K562 (cell line): ENCODE measurements around the gene POLR3A. TPM values are rescaled to one million over a fixed set of nuclear protein-coding genes. Genes with fewer than 3 reads are reported as not detected.

Experiments
- ATAC-seq: fragments of 200-7000 bp; cut with Tn5 transposase; 3 replicates; pipeline ENCODE4 v1.9.1; 2020; ENCODE audit warnings: moderate library complexity
- BruUV-seq: library from RNA; stranded (reverse); fragments of 400-500 nt; replicated peaks from 2 replicates; lab custom pipeline; 2021; lab: Mats Ljungman, UMichigan
- CTCF ChIA-PET: fragments of 300-600 bp; formaldehyde crosslinking; extraction: SDS; loops from one replicate; lab custom pipeline; 2021; ENCODE audit warnings: low intra/inter-chr PET ratio; lab: Yijun Ruan, JAX
- POLR2A ChIA-PET: fragments of 300-600, 350-650 bp; sonication (Branson Sonifier 250); formaldehyde crosslinking; extraction: SDS; loops from one replicate; lab custom pipeline; 2021; ENCODE audit warnings: antibody characterized with exemption, inconsistent platforms; lab: Yijun Ruan, JAX
- DNase-seq, 4 experiments: peaks; one replicate each; pipeline versions ENCODE4 v3.0.0 to v3.0.0-alpha.2; 2011 to 2018; ENCODE audit warnings: low spot score in 3 of 4, mixed read lengths in 3 of 4; ENCODE audit errors: extremely low read depth in 1 of 4
- FAIRE-seq: peaks from 2 replicates; lab custom pipeline; 2011; peaks lifted over from hg19 to GRCh38; lab: Jason Lieb, UNC
- H2AFZ ChIP-seq: 2 replicates; pipeline ENCODE4 v1.6.0; 2011; ENCODE audit warnings: low read depth, low read length, control low read depth, inconsistent platforms
- H3K27ac ChIP-seq: fragments of 200-600 bp; 3 replicates; pipeline ENCODE4 v1.8.0; 2011; ENCODE audit warnings: low read depth, mild to moderate bottlenecking, control low read depth, inconsistent platforms, low read length, moderate library complexity, mixed read lengths; ENCODE audit errors: extremely low read depth
- H3K27me3 ChIP-seq, 2 experiments: fragments of 300-600 bp in 1 of 2; 2 replicates in 1 of 2; 3 replicates in 1 of 2; pipeline versions ENCODE4 v1.6.0 to v1.8.0; 2011; ENCODE audit warnings: inconsistent platforms in 2 of 2, low read length in 2 of 2, mild to moderate bottlenecking in 1 of 2, mixed read lengths in 1 of 2, moderate library complexity in 1 of 2; ENCODE audit not compliant: control insufficient read depth in 2 of 2, insufficient read depth in 2 of 2
- H3K36me3 ChIP-seq: fragments of 300-600 bp; 3 replicates; pipeline ENCODE4 v1.8.0; 2011; ENCODE audit warnings: mild to moderate bottlenecking, low read length, inconsistent platforms; ENCODE audit not compliant: control insufficient read depth, insufficient read depth
- H3K4me1 ChIP-seq, 2 experiments: fragments of 200-600 bp in 1 of 2; replicated peaks in 1 of 2; 2 replicates in 1 of 2; 3 replicates in 1 of 2; pipeline versions ENCODE4 v1.5.1 to v1.8.0; 2011; ENCODE audit warnings: inconsistent platforms in 2 of 2, low read length in 2 of 2, mild to moderate bottlenecking in 1 of 2, mixed read lengths in 1 of 2, moderate library complexity in 1 of 2; ENCODE audit not compliant: control insufficient read depth in 2 of 2, insufficient read depth in 2 of 2
- H3K4me2 ChIP-seq: 2 replicates; pipeline ENCODE4 v1.6.1; 2011; ENCODE audit warnings: low read length, control low read depth, inconsistent platforms, mixed read lengths; ENCODE audit not compliant: insufficient read depth
- H3K4me3 ChIP-seq: fragments of 200-600 bp; sonication (generic), shearing (Covaris generic); 2 replicates; pipeline ENCODE4 v1.5.1; 2016; ENCODE audit warnings: control low read depth, inconsistent platforms
- H3K79me2 ChIP-seq: fragments of 200-600 bp; 3 replicates; pipeline ENCODE4 v1.8.0; 2011; ENCODE audit warnings: low read length, inconsistent platforms; ENCODE audit not compliant: control insufficient read depth, insufficient read depth
- H3K9ac ChIP-seq, 2 experiments: 2 replicates each; pipeline versions ENCODE4 v1.6.0 to v1.6.1; 2011; ENCODE audit warnings: low read depth in 2 of 2, low read length in 2 of 2, control low read depth in 1 of 2, inconsistent platforms in 1 of 2, mild to moderate bottlenecking in 1 of 2, mixed read lengths in 1 of 2; ENCODE audit not compliant: insufficient read depth in 1 of 2
- H3K9me1 ChIP-seq: one replicate; pipeline ENCODE4 v1.6.0; 2011; ENCODE audit warnings: inconsistent platforms, mild to moderate bottlenecking, low read length, moderate library complexity; ENCODE audit not compliant: control insufficient read depth, insufficient read depth
- H3K9me3 ChIP-seq: replicated peaks from 2 replicates; pipeline ENCODE4 v1.5.1; 2011; ENCODE audit warnings: low read depth, low read length, inconsistent platforms; ENCODE audit not compliant: control insufficient read depth, insufficient read depth
- H4K20me1 ChIP-seq: replicated peaks from 2 replicates; pipeline ENCODE4 v1.6.1; 2011; ENCODE audit warnings: low read length, inconsistent platforms, mixed read lengths; ENCODE audit not compliant: control insufficient read depth, insufficient read depth
- HNRNPL ChIP-seq: fragments of 200-400 bp; formaldehyde crosslinking; IDR thresholded peaks from 2 replicates; pipeline ENCODE4 v1.6.1; 2017; ENCODE audit warnings: low read depth, mild to moderate bottlenecking, low read length
- MAX ChIP-seq: sonication (generic); formaldehyde crosslinking; IDR thresholded peaks from 2 replicates; pipeline ENCODE4 v1.9.0; 2022; ENCODE audit warnings: mild to moderate bottlenecking, missing genetic modification reagents
- MED1 ChIP-seq: sonication (generic); formaldehyde crosslinking; IDR thresholded peaks from 2 replicates; pipeline ENCODE4 v1.8.1; 2023; ENCODE audit warnings: missing genetic modification reagents, borderline replicate concordance
- PKNOX1 ChIP-seq: fragments of 450-650 bp; IDR thresholded peaks from 2 replicates; pipeline ENCODE4 v1.6.1; 2016
- POLR2G ChIP-seq: fragments of 200-400 bp; formaldehyde crosslinking; IDR thresholded peaks from 2 replicates; pipeline ENCODE4 v1.6.1; 2017; ENCODE audit warnings: low read depth, mild to moderate bottlenecking, antibody characterized with exemption, low read length, moderate library complexity
- RB1 ChIP-seq: fragments of 450-650 bp; IDR thresholded peaks from 2 replicates; pipeline ENCODE4 v1.6.1; 2017; ENCODE audit warnings: low read depth, mild to moderate bottlenecking
- RBM22 ChIP-seq: fragments of 200-400 bp; formaldehyde crosslinking; IDR thresholded peaks from 2 replicates; pipeline ENCODE4 v1.6.1; 2018; ENCODE audit warnings: low read length, low read depth; ENCODE audit not compliant: poor library complexity, severe bottlenecking
- ZNF445 ChIP-seq: fragments of 250-450 bp; sonication (Bioruptor Pico); IDR thresholded peaks from 2 replicates; pipeline ENCODE4 v1.4.0; 2020; ENCODE audit warnings: low read depth, mild to moderate bottlenecking, moderate library complexity
- ZNF584 ChIP-seq: fragments of 200-800 bp; sonication (Bioruptor generic); IDR thresholded peaks from 2 replicates; pipeline ENCODE4 v1.6.1; 2016; ENCODE audit warnings: low read depth, mild to moderate bottlenecking, missing genetic modification characterization, missing compliant biosample characterization
- WGBS: fragments of 100-300 bp; shearing (Covaris generic); methylation state at CpG from one replicate; pipeline ENCODE4 v1.1.6; 2016; ENCODE audit warnings: low coverage, mixed read lengths; ENCODE audit not compliant: insufficient coverage; ENCODE audit errors: missing lambda C conversion rate; 5-methylcytosine and 5-hydroxymethylcytosine counted together
- in situ Hi-C: fragments of 300-500 bp; cut with MboI; formaldehyde crosslinking; loops from 4 replicates; pipeline ENCODE4 v1.15.0; 2018; ENCODE audit warnings: inconsistent platforms, mixed read lengths
- intact Hi-C: fragments of 100-400 bp; cut with micrococcal nuclease; formaldehyde crosslinking; loops from 2 replicates; pipeline ENCODE4 v1.14.2; 2022
- polyA plus RNA-seq, 8 experiments: library from polyadenylated mRNA; depleted of rRNA in 4 of 8; stranded (reverse) in 5 of 8; unstranded in 3 of 8; fragments of >200 nt; fragmentation: Nextera tagmentation in 2 of 8; fragmentation: Illumina TruSeq in 1 of 8; extraction: Ambion mirVana in 2 of 8; extraction: Trizol in 1 of 8; gene quantifications; 2 replicates each; pipeline versions ENCODE4 v1.2.1 to v1.2.3, GENCODE V29; 2011 to 2014; ENCODE audit warnings: inconsistent platforms in 1 of 8, missing spikeins in 1 of 8
- total RNA-seq, 7 experiments: library from RNA; depleted of rRNA in 6 of 7; stranded (reverse); fragments of >200 nt in 6 of 7; fragmentation: Illumina TruSeq in 2 of 7; extraction: Trizol in 2 of 7; gene quantifications; 2 replicates each; pipeline versions ENCODE4 v1.2.1 to v1.2.3, GENCODE V29; 2011 to 2021; ENCODE audit warnings: low replicate concordance in 1 of 7

The POLR3A gene
- total and polyA plus RNA-seq, 9 of the 15 experiments (the other 6 are each of a cell fraction or from before 2014, with no cell fraction given) = 14.9 to 37.0 (median 26.7) TPM

- Histone ChIP-seq H3K9me1 (no peaks in the 10 kb centered on the region), H3K36me3 (peaks cover 7% of the 10 kb centered on the region; the same call in 1 of the 3 replicates), H3K27me3 (no peaks in the 10 kb centered on the region), H3K4me3 (no peak overlapping the region), H3K9ac (peak overlapping the region in 1 of 2 experiments; percentile 75; a peak in 2 of 4 replicates), H3K79me2 (peaks cover 82% of the 10 kb centered on the region), H3K9me3 (no peaks in the 10 kb centered on the region), H2AFZ (no peak overlapping the region), H3K4me1 (peaks cover 27 to 40% of the 10 kb centered on the region in 2 experiments; a peak in 4 of 5 replicates), H3K27ac (no peak overlapping the region), H3K4me2 (no peak overlapping the region), H4K20me1 (peaks cover 22% of the 10 kb centered on the region)
- ChIA-PET POLR2A (interaction anchor here (1.0 to 10.4 kb wide), 5 partner anchors 9 to 62 kb away, joined by 3 to 89 read pairs (median 13); no protein-coding TSS in a partner anchor), CTCF (no interaction called here)
- DNase-seq (no peak), ATAC-seq (0 out of 3 replicates have a peak, but pooled peaks have one; percentile 9), FAIRE-seq (no peak)
- 69% methylated on average over 7 of the region's 7 CpGs for WGBS
- BruUV-seq = no TSS peak
- intact Hi-C loops = no loop called here
- TF ChIP-seq MED1 (CRISPR knock-in tag) (no peak), MAX (CRISPR knock-in tag) (0 out of 2 replicates have a peak, but pooled peaks have one; percentile 22)
- in situ Hi-C loops = no loop called here
Measured at GRCh38 chr10:77921395-77921794, 107.9 kb downstream of the POLR3A start.

- no TSS peak for BruUV-seq
- Histone ChIP-seq H3K4me2 (no peak overlapping the region), H3K27ac (no peak overlapping the region), H3K9me1 (no peaks in the 10 kb centered on the region), H3K79me2 (peaks cover 79% of the 10 kb centered on the region), H4K20me1 (peaks cover 22% of the 10 kb centered on the region), H3K4me3 (no peak overlapping the region), H3K4me1 (peaks cover 18 to 38% of the 10 kb centered on the region in 2 experiments; a peak in 4 of 5 replicates), H3K9me3 (no peaks in the 10 kb centered on the region), H2AFZ (no peak overlapping the region), H3K27me3 (no peaks in the 10 kb centered on the region), H3K36me3 (peaks cover 7% of the 10 kb centered on the region; the same call in 1 of the 3 replicates), H3K9ac (peak overlapping the region in 1 of 2 experiments; percentile 31; a peak in 1 of 4 replicates)
- FAIRE-seq (no peak), DNase-seq (no peak), ATAC-seq (peak; percentile 13)
- ChIA-PET POLR2A (interaction anchor here (0.6 to 10.4 kb wide), 6 partner anchors 9 to 115 kb away, joined by 3 to 89 read pairs (median 8); no protein-coding TSS in a partner anchor), CTCF (no interaction called here)
- 71% methylated on average over 4 of the region's 4 CpGs for WGBS
- in situ Hi-C loops (no loop called here), intact Hi-C loops (no loop called here)
- TF ChIP-seq POLR2G (no peak), PKNOX1 (0 out of 2 replicates have a peak, but pooled peaks have one; percentile 21), ZNF584 (CRISPR knock-in tag) (no peak), RBM22 (no peak), HNRNPL (no peak), RB1 (no peak), ZNF445 (CRISPR knock-in tag) (no peak)
Measured at GRCh38 chr10:77920495-77920894, 108.8 kb downstream of the POLR3A start.
